ENCODE data around the gene PIK3AP1.
A peak's percentile ranks its signal among the peaks of the same experiment; 100 is the strongest.

PIK3AP1 gene

DNA sequence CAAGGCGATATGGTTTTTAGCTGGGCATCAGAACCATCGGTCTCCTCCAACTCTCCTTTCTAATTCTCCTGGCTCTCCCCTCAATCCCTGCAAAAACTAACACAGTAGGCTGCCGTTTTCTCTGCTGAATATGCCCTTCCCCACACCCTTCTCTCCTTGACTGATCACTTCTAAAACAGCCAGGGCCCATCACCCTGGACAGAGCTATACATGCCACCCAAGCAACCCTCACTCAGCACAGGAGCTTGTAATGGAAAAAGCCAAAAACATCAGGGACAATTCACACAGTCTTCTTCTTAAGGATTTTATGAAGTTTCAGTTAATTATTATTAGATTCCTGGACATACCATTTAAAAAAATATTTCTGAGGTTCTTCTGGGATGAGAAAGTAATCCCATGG lies 61.5 kb downstream of the PIK3AP1 start:
- DNase-seq = no peak
- in situ Hi-C loops (cut with HindIII; ENCODE audit: low pct_ligation_motif_present, low pct_unique_long_range_greater_than_20kb, low sequenced_read_pairs) = no loop called here

DNA sequence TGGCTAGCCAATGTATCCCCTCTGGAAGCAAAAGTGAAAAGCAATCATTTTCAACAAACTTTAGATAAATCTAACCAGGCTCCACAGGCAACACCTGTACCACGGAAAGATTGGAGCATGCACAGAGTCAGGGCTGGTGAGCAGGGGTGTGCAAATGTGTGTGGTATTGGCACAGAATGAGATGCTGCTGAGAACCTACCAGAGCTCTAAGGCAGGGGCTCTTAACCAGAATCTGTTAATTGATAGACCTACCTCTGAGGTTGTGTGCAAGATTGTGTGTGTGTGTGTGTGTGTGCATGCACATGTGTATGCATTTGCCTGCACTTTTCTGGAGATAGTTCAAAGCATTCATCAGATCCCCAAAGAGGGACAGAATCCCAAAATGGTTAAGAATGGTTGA lies 62.9 kb downstream of the PIK3AP1 start:
- in situ Hi-C loops (cut with HindIII; ENCODE audit: low pct_ligation_motif_present, low pct_unique_long_range_greater_than_20kb, low sequenced_read_pairs) = no loop called here
- no peak for DNase-seq

DNA sequence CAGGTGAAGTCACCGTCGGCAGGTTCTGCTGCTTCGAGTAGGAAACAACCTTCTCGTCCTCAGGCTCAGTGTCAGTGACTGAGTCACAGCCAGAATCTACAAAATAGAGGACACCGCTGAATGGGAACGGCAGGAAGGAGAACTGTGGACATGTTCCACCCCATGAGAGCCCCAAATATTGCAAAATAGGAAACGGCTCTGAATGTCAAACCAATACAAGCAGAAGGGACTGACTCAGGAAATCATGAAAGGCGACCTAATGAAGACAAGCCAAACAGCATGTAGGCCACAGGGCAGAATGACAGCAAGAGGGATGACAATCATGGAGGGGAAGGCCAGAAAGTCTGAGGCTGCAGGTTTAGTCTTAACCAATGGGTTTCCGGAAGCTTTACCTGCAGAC lies 63.5 kb downstream of the PIK3AP1 start:
- no peak for DNase-seq
- in situ Hi-C loops (cut with HindIII; ENCODE audit: low pct_ligation_motif_present, low pct_unique_long_range_greater_than_20kb, low sequenced_read_pairs) = no loop called here

GRCh38 chr10:96656198-96656577 lies 64.1 kb downstream of the PIK3AP1 start:
- in situ Hi-C loops (cut with HindIII; ENCODE audit: low pct_ligation_motif_present, low pct_unique_long_range_greater_than_20kb, low sequenced_read_pairs) = no loop called here
- DNase-seq = no peak

DNA sequence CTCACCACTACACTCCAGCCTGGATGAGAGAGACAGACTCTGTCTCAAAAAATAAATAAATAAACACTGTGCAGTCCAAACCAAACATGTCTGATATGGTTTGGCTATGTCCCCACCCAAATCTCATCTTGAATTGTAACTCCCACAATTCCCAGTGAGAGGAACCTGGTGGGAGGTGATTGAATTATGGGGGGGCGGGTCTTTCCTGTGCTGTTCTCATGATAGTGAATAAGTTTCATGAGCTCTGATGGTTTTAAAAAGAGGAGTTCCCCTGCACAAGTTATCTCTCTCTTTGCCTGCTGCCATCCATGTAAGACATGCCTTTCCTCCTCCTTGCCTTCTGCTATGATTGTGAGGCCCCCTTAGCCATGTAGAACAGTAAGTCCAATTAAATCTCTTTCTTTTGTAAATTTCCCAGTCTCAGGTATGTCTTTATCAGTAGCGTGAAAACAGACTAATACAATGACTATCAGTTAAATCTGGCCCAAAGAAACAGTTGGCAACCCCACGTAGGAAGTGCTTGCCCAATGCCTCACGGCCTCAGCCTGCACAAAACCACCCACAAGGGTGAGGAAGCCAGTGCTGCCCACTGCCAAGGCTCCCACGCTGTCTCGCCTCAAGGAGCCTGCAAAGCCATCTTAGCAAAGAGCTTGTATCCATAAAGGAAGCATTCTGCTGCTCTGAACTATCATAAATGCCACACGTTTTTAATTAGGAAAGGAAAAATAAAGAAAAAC lies 64.7 kb downstream of the PIK3AP1 start:
- in situ Hi-C loops (cut with HindIII; ENCODE audit: low pct_ligation_motif_present, low pct_unique_long_range_greater_than_20kb, low sequenced_read_pairs) = no loop called here
- DNase-seq = no peak

GRCh38 chr10:96651998-96652431 lies 68.3 kb downstream of the PIK3AP1 start:
- in situ Hi-C loops (cut with HindIII; ENCODE audit: low pct_ligation_motif_present, low pct_unique_long_range_greater_than_20kb, low sequenced_read_pairs) = no loop called here
- no peak for DNase-seq

DNA sequence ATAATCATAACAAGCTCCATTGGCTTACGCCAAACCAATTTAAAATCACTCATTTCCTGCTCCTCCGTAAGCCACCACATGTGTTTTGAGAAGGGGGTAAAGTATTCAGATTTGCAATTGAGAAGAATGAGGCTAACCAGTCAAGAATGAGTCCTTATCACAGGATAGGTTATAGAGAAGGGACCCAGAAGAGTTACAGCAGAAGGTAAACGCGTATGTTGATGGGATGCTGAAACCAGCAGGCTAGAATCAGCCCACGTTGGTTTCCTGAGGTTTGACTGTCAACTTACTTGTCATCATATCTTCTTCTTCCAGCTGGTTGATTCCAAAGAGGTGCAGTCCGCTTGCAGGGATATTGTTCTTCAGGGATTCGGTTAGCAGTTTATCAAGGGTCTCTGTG lies 69.4 kb downstream of the PIK3AP1 start:
- in situ Hi-C loops (cut with HindIII; ENCODE audit: low pct_ligation_motif_present, low pct_unique_long_range_greater_than_20kb, low sequenced_read_pairs) = no loop called here

DNA sequence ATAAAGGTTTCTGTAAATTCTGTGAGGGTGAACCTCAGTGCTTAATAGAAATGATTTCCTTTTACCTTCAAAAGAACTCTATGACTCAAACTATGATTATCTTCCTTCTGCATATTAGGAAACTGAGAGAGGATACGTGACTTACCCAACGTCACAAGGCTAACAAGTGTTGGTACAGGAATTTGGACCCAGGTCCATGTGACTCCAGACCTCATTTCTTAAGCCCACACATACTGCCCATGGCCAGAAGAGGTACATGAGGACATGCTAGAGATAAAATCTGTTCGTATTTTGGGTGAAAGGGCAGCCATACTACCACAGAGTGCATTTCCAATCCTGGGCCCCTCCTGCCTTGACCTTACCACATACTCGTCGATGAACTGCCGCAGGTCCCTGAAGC lies 72.0 kb downstream of the PIK3AP1 start:
- no peak for DNase-seq
- in situ Hi-C loops (cut with HindIII; ENCODE audit: low pct_ligation_motif_present, low pct_unique_long_range_greater_than_20kb, low sequenced_read_pairs) = no loop called here

More for the DNA sequence above, 69.4 kb downstream of the PIK3AP1 start:
- no peak for DNase-seq

DNA sequence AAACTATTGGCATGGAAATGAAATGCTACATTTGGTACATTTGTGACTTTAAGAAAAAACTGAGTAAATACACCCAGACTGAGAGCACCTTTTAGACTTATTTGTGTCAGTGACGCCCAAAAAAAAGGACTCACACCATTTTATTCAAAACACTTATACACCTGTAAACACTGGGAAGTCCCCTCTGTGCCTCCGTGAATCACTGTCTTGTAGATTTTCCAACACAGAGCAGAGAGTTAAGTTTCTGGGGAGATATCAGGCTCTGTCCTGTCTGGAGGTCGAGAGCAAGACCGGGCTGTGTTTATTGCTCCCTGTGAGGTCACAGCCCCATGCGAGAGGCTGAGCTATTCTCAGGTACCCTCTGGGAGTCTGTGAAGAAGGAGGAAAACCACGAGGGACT lies 72.8 kb downstream of the PIK3AP1 start:
- in situ Hi-C loops (cut with HindIII; ENCODE audit: low pct_ligation_motif_present, low pct_unique_long_range_greater_than_20kb, low sequenced_read_pairs) = no loop called here
- no peak for DNase-seq

GRCh38 chr10:96646751-96647166 lies 73.6 kb downstream of the PIK3AP1 start:
- DNase-seq = no peak
- in situ Hi-C loops (cut with HindIII; ENCODE audit: low pct_ligation_motif_present, low pct_unique_long_range_greater_than_20kb, low sequenced_read_pairs) = no loop called here

DNA sequence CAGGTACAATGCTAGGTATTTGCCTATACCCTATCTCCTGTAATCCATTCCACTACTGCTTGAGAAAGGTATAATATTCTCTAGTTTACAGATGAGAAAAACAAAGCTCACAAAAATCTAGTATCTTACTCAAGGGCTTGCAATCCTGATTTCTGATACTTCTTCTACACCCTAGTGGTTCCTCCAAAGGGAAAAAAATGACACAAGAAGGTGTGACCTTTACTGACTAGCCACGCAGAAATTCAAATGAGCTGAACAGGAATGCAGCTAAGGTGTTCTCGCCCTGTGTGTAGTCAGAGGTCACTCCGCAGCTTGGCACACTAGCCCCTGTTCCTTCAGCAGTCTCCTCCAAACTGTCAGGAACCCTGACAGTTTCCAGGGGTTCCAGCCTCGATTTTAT lies 74.0 kb downstream of the PIK3AP1 start:
- no peak for DNase-seq
- in situ Hi-C loops (cut with HindIII; ENCODE audit: low pct_ligation_motif_present, low pct_unique_long_range_greater_than_20kb, low sequenced_read_pairs) = no loop called here

- no peak for DNase-seq
Measured at GRCh38 chr10:96645191-96645721, 75.1 kb downstream of the PIK3AP1 start.

GRCh38 chr10:96643920-96644319 lies 76.4 kb downstream of the PIK3AP1 start:
- in situ Hi-C loops (cut with HindIII; ENCODE audit: low pct_ligation_motif_present, low pct_unique_long_range_greater_than_20kb, low sequenced_read_pairs) = no loop called here
- DNase-seq = no peak

More at GRCh38 chr10:96645191-96645721, 75.1 kb downstream of the PIK3AP1 start:
- in situ Hi-C loops (cut with HindIII; ENCODE audit: low pct_ligation_motif_present, low pct_unique_long_range_greater_than_20kb, low sequenced_read_pairs) = no loop called here

DNA sequence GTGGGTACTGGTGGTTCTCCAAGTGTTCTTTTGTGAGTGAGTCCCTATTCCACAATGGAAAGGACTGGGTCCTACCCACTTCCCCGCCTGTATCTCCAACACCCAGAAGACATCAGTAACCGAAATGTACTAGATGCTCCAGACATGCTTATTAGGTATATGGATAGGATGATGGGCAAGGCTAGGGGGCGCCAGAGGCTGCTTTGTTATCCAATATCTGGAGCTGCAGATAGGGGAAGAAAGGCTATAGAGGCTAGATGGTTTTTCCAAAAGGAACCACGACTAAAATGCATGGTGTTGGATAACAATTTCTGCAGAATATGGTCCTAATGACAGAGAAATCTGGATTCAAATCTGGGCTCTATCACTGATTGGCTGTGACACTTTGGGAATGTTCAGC lies 77.3 kb downstream of the PIK3AP1 start:
- DNase-seq = peak; percentile 80
- in situ Hi-C loops (cut with HindIII; ENCODE audit: low pct_ligation_motif_present, low pct_unique_long_range_greater_than_20kb, low sequenced_read_pairs) = no loop called here

GRCh38 chr10:96642530-96642929 lies 77.8 kb downstream of the PIK3AP1 start:
- in situ Hi-C loops (cut with HindIII; ENCODE audit: low pct_ligation_motif_present, low pct_unique_long_range_greater_than_20kb, low sequenced_read_pairs) = no loop called here
- DNase-seq = no peak

DNA sequence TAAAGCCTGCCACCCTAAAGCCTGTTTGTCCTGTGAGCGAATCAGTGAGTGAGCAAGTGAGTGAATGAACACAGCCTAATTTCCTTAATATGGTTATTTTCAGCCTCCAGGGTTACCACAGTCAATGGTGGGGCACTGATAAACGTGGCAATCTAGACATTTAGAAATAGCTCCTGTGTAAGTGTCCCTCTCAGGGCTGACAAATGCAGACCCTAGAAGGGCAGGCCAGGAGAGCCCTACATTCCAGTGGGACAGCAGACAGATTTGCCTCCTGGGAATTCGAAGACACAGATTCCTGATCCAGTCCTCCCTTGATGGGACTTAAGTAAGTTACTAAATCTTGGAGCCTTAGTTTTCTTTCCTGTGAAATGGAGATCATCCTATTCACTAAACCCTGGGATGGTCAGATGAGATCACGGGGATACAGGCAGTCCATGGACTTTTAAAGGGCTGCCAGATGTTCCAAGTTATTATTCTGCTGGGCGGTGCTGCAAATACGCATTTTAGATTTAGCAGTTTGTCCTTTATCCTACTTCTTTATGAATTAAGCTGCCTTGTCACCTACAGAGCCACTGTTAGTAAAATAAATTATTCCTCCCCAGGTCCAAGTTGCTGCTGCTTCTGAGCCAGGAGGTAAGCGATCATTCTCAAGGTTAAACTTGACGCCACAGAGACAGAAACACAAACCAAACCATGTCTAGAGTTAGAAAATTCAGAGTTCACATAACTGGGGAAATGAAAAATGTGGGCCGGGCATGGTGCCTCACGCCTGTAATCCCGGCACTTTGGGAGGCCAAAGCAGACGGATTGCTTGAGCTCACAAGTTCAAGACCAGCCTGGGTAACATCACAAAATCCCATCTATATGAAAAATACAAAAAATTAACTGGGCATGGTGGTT lies 78.7 kb downstream of the PIK3AP1 start:
- in situ Hi-C loops (cut with HindIII; ENCODE audit: low pct_ligation_motif_present, low pct_unique_long_range_greater_than_20kb, low sequenced_read_pairs) = no loop called here
- DNase-seq = no peak

DNA sequence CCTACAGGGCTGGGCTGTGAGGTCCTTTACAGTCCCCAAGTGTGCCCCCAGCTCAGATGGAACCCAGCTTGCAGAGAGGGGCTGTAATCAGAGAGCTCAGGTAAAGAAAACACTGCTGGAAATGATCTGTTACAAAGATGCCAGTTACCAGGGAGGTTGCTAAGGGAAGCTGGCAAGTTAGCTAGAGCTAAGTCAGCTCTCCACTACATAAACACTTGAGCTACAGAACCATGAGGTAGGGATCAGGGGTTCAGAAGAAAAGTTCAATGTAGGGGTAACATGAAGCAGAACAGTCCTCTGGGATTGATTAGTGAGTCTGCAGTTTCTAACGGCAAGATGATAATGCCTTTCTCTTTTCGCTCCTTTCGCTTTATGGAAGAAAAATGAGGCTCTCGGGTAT lies 80.4 kb downstream of the PIK3AP1 start:
- no peak for DNase-seq
- in situ Hi-C loops (cut with HindIII; ENCODE audit: low pct_ligation_motif_present, low pct_unique_long_range_greater_than_20kb, low sequenced_read_pairs) = no loop called here

- no peak for DNase-seq
- in situ Hi-C loops (cut with HindIII; ENCODE audit: low pct_ligation_motif_present, low pct_unique_long_range_greater_than_20kb, low sequenced_read_pairs) = no loop called here
Measured at GRCh38 chr10:96638696-96639095, 81.6 kb downstream of the PIK3AP1 start.

- in situ Hi-C loops (cut with HindIII; ENCODE audit: low pct_ligation_motif_present, low pct_unique_long_range_greater_than_20kb, low sequenced_read_pairs) = no loop called here
- DNase-seq = no peak
Measured at GRCh38 chr10:96638120-96638519, 82.2 kb downstream of the PIK3AP1 start.

Data from ACHN (cell line).